ENCODE results near the gene SYN1.

Gene SYN1

GRCh38 chrX:47523297-47523696 lies 96.4 kb downstream of the SYN1 start:
- no peak for DNase-seq (ENCODE audit: low read depth)

Measured in GM04503 (cell line).